DND-41 (cell line): Measurements from ENCODE around the gene LSS.

Experiments
- ATAC-seq: fragments of 200-7000 bp; cut with Tn5 transposase; 3 replicates; pipeline ENCODE4 v1.9.1; 2021; ENCODE audit warnings: low read depth; ENCODE audit not compliant: insufficient read depth
- DNase-seq: peaks from one replicate; pipeline ENCODE4 v3.0.0-alpha.2; 2020
- H2AFZ ChIP-seq: 2 replicates; pipeline ENCODE4 v1.6.0; 2012; ENCODE audit warnings: low read depth, low read length
- H3K27ac ChIP-seq: 2 replicates; pipeline ENCODE4 v1.5.1; 2012; ENCODE audit warnings: low read length, inconsistent platforms
- H3K27me3 ChIP-seq: fragments of 200-600 bp; sonication (generic); 2 replicates; pipeline ENCODE4 v1.6.0; 2012; ENCODE audit warnings: low read length, mild to moderate bottlenecking, inconsistent platforms; ENCODE audit not compliant: insufficient read depth, poor library complexity
- H3K36me3 ChIP-seq: 2 replicates; pipeline ENCODE4 v1.5.1; 2012; ENCODE audit warnings: low read length, inconsistent platforms; ENCODE audit not compliant: insufficient read depth
- H3K4me1 ChIP-seq: 2 replicates; pipeline ENCODE4 v1.5.1; 2012; ENCODE audit warnings: mild to moderate bottlenecking, low read length; ENCODE audit not compliant: insufficient read depth
- H3K4me2 ChIP-seq: 2 replicates; pipeline ENCODE4 v1.6.0; 2012; ENCODE audit warnings: mild to moderate bottlenecking, moderate library complexity, low read length, inconsistent platforms; ENCODE audit not compliant: insufficient read depth
- H3K4me3 ChIP-seq, 2 experiments: fragments of 200-600 bp in 1 of 2; shearing (Covaris generic) in 1 of 2; 2 replicates each; pipeline ENCODE4 v1.5.1; 2012 to 2016; ENCODE audit warnings: inconsistent platforms in 2 of 2, low read length in 2 of 2, mild to moderate bottlenecking in 2 of 2, low read depth in 1 of 2, moderate library complexity in 1 of 2
- H3K79me2 ChIP-seq: 2 replicates; pipeline ENCODE4 v1.6.0; 2012; ENCODE audit warnings: low read length, inconsistent platforms; ENCODE audit not compliant: insufficient read depth
- H3K9ac ChIP-seq: 2 replicates; pipeline ENCODE4 v1.6.0; 2012; ENCODE audit warnings: low read depth, mild to moderate bottlenecking, inconsistent platforms, low read length, moderate library complexity
- H3K9me3 ChIP-seq: 2 replicates; pipeline ENCODE4 v1.5.1; 2012; ENCODE audit warnings: low read length, moderate library complexity, mild to moderate bottlenecking, inconsistent platforms; ENCODE audit not compliant: insufficient read depth, severe bottlenecking
- H4K20me1 ChIP-seq: 2 replicates; pipeline ENCODE4 v1.6.0; 2012; ENCODE audit warnings: low read length; ENCODE audit not compliant: insufficient read depth
- EZH2 ChIP-seq: IDR thresholded peaks from 3 replicates; pipeline ENCODE4 v1.6.1; 2012; ENCODE audit warnings: borderline replicate concordance, low read depth, mild to moderate bottlenecking, moderate library complexity, low read length, inconsistent platforms; ENCODE audit not compliant: severe bottlenecking
- TF ChIP-seq, protein P1 (sequence below): IDR thresholded peaks from 2 replicates; pipeline ENCODE4 v1.5.1; 2012; ENCODE audit warnings: borderline replicate concordance, low read length, moderate library complexity, mild to moderate bottlenecking; ENCODE audit not compliant: poor library complexity, severe bottlenecking; ENCODE audit errors: extremely low read depth

The LSS gene

DNA sequence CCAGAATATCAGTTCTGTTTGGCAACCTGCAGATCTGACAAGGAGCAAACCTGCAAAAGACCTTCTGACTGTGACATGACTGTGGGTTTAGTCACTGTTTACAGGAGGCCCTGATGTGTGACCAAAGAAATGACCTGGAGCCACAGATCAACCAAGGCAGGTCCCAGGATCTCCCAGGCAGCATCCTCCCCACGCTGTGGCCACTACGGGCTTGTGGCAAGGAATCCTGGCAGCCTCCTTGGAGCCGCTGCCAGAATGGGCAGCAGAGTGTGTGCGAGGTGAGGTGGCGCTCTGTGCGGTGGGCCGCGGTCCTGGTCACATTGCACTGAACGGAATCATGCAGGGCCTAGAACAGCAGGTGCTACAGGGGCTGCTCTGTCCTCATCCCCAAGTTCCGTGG, 40.9 kb upstream of the LSS start:
- H3K4me3 ChIP-seq: no peak overlapping the region
- no peak overlapping the region for H3K4me2 ChIP-seq
- ATAC-seq (no peak), DNase-seq (no peak)
- H3K9me3 ChIP-seq: no peaks in the 10 kb centered on the region
- peaks cover 95% of the 10 kb centered on the region for H3K36me3 ChIP-seq
- H2AFZ ChIP-seq: no peak overlapping the region
- H4K20me1 ChIP-seq: peaks cover 26% of the 10 kb centered on the region
- H3K27ac ChIP-seq: no peak overlapping the region
- H3K27me3 ChIP-seq: no peaks in the 10 kb centered on the region
- H3K4me1 ChIP-seq: no peaks in the 10 kb centered on the region
- TF ChIP-seq EZH2: no peak
- TF ChIP-seq, protein P1, sequence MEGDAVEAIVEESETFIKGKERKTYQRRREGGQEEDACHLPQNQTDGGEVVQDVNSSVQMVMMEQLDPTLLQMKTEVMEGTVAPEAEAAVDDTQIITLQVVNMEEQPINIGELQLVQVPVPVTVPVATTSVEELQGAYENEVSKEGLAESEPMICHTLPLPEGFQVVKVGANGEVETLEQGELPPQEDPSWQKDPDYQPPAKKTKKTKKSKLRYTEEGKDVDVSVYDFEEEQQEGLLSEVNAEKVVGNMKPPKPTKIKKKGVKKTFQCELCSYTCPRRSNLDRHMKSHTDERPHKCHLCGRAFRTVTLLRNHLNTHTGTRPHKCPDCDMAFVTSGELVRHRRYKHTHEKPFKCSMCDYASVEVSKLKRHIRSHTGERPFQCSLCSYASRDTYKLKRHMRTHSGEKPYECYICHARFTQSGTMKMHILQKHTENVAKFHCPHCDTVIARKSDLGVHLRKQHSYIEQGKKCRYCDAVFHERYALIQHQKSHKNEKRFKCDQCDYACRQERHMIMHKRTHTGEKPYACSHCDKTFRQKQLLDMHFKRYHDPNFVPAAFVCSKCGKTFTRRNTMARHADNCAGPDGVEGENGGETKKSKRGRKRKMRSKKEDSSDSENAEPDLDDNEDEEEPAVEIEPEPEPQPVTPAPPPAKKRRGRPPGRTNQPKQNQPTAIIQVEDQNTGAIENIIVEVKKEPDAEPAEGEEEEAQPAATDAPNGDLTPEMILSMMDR: no peak
- peaks cover 2% of the 10 kb centered on the region; the same call in 1 of the 2 replicates for H3K79me2 ChIP-seq
- no peak overlapping the region for H3K9ac ChIP-seq

DNA sequence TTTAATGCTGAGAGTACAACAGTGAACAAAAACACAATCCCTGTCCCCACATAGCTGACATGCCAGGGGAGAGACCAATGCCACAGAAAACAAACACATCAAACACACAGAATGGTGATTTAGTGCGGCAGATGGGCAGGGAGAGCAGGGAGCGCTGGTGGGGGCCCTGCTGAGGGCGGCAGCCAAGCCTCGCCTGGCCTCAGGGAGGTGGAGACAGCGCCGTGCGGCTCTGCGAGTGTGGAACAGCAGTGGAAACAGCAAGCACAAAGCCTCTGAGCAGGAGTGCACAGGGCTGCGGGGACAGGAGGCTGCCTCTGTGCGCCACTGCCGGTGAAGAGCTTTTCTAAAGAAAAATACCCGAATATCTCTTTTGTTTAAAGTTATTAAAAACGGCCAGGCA, 39.8 kb upstream of the LSS start:
- ATAC-seq: no peak
- no peak overlapping the region for H3K4me3 ChIP-seq
- TF ChIP-seq, protein P1: no peak

DNA sequence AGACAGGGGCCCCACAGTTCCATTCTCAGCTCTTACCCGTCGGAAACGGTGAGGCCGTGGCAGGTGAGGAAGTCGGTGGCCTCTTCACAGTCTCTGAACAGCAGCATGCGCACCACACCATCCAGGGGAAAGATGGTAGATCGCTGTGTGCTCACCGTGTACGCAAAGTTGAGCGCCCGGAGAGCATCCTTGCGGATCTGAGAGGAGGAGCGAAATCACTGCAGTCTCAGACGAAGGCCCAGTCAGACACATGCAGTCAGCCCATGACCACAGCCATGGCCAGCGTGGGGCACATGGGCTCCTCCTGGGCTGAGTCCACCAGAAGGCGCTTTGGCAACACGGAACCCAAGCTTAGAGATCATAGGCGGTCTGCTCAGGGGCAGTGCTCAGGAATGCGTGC, 38.4 kb upstream of the LSS start:
- no peak overlapping the region for H3K4me3 ChIP-seq
- peaks cover 83% of the 10 kb centered on the region for H3K36me3 ChIP-seq
- H2AFZ ChIP-seq: no peak overlapping the region
- H3K79me2 ChIP-seq: peaks cover 2% of the 10 kb centered on the region; the same call in 1 of the 2 replicates
- no peak for DNase-seq
- H3K4me1 ChIP-seq: no peaks in the 10 kb centered on the region
- TF ChIP-seq, protein P1: no peak
- no peak for TF ChIP-seq EZH2
- no peak for ATAC-seq
- peaks cover 32% of the 10 kb centered on the region for H4K20me1 ChIP-seq
- no peaks in the 10 kb centered on the region for H3K9me3 ChIP-seq
- no peak overlapping the region for H3K27ac ChIP-seq
- H3K9ac ChIP-seq: no peak overlapping the region
- H3K4me2 ChIP-seq: no peak overlapping the region
- no peaks in the 10 kb centered on the region for H3K27me3 ChIP-seq

More for the DNA sequence above, 39.8 kb upstream of the LSS start:
- peaks cover 92% of the 10 kb centered on the region for H3K36me3 ChIP-seq
- H3K9ac ChIP-seq: no peak overlapping the region
- no peak for DNase-seq
- H4K20me1 ChIP-seq: peaks cover 32% of the 10 kb centered on the region
- no peaks in the 10 kb centered on the region for H3K27me3 ChIP-seq
- no peaks in the 10 kb centered on the region for H3K9me3 ChIP-seq
- H3K4me1 ChIP-seq: no peaks in the 10 kb centered on the region
- no peak overlapping the region for H2AFZ ChIP-seq
- no peak overlapping the region for H3K27ac ChIP-seq
- peaks cover 2% of the 10 kb centered on the region; the same call in 1 of the 2 replicates for H3K79me2 ChIP-seq
- no peak overlapping the region for H3K4me2 ChIP-seq
